Endothelial cell of umbilical vein (primary cell): ENCODE data around the gene MMP19. TPM values are rescaled to one million over a fixed set of nuclear protein-coding genes. Genes with fewer than 3 reads are reported as not detected.

Experiments
- BruUV-seq: library from RNA; stranded (reverse); fragments of 400-500 nt; replicated peaks from 2 replicates; lab custom pipeline; 2021; lab: Mats Ljungman, UMichigan
- CTCF ChIA-PET: fragments of 300-600, 350-600 bp; sonication (Branson Sonifier 250); formaldehyde crosslinking; loops from one replicate; lab custom pipeline; 2021; ENCODE audit warnings: antibody characterized with exemption, inconsistent platforms; lab: Charles Lee
- POLR2A ChIA-PET: fragments of 300-600, 350-600 bp; sonication (Branson Sonifier 250); formaldehyde crosslinking; loops from one replicate; lab custom pipeline; 2021; ENCODE audit warnings: antibody characterized with exemption, inconsistent platforms; lab: Charles Lee
- DNase-seq: peaks from one replicate; pipeline ENCODE4 v3.0.0-alpha.2; 2011; ENCODE audit warnings: low read depth, low spot score
- FAIRE-seq: peaks from 2 replicates; lab custom pipeline; 2011; peaks lifted over from hg19 to GRCh38; lab: Jason Lieb, UNC
- H2AFZ ChIP-seq: 2 replicates; pipeline ENCODE4 v1.6.0; 2012; ENCODE audit warnings: low read depth, low read length, control low read depth, inconsistent platforms
- H3K27ac ChIP-seq: 2 replicates; pipeline ENCODE4 v1.5.1; 2011; ENCODE audit warnings: low read depth, mild to moderate bottlenecking, control low read depth, low read length, moderate library complexity; ENCODE audit not compliant: insufficient read depth
- H3K27me3 ChIP-seq, 2 experiments: 2 replicates each; pipeline versions ENCODE4 v1.6.0 to v1.6.1; 2011; ENCODE audit warnings: low read length in 2 of 2, mixed read lengths in 1 of 2; ENCODE audit not compliant: control insufficient read depth in 2 of 2, insufficient read depth in 2 of 2
- H3K36me3 ChIP-seq, 2 experiments: 2 replicates in 1 of 2; 3 replicates in 1 of 2; pipeline ENCODE4 v1.5.1; 2011; ENCODE audit warnings: low read length in 2 of 2, mild to moderate bottlenecking in 1 of 2, moderate library complexity in 1 of 2; ENCODE audit not compliant: control insufficient read depth in 2 of 2, insufficient read depth in 2 of 2; ENCODE audit errors: extremely low read depth in 1 of 2
- H3K4me1 ChIP-seq: 3 replicates; pipeline ENCODE4 v1.5.1; 2011; ENCODE audit warnings: mild to moderate bottlenecking, low read length; ENCODE audit not compliant: control insufficient read depth, insufficient read depth; ENCODE audit errors: extremely low read depth
- H3K4me2 ChIP-seq: 2 replicates; pipeline ENCODE4 v1.6.1; 2011; ENCODE audit warnings: low read length, control low read depth, mixed read lengths; ENCODE audit not compliant: insufficient read depth
- H3K4me3 ChIP-seq, 3 experiments: fragments of 200-600 bp in 1 of 3; sonication (generic), shearing (Covaris generic) in 1 of 3; replicated peaks in 1 of 3; 2 replicates each; pipeline ENCODE4 v1.5.1; 2011 to 2016; ENCODE audit warnings: control low read depth in 3 of 3, low read length in 3 of 3, mild to moderate bottlenecking in 2 of 3, inconsistent platforms in 1 of 3, low read depth in 1 of 3, moderate library complexity in 1 of 3; ENCODE audit not compliant: insufficient read depth in 1 of 3
- H3K79me2 ChIP-seq: 2 replicates; pipeline ENCODE4 v1.6.0; 2012; ENCODE audit warnings: low read length, inconsistent platforms; ENCODE audit not compliant: control insufficient read depth, insufficient read depth
- H3K9ac ChIP-seq: replicated peaks from 2 replicates; pipeline ENCODE3; 2011; ENCODE audit warnings: low read length, control low read depth; ENCODE audit not compliant: insufficient read depth; ENCODE audit errors: extremely low read depth
- H3K9me1 ChIP-seq: replicated peaks from 3 replicates; pipeline ENCODE4 v1.6.0; 2011; ENCODE audit warnings: mild to moderate bottlenecking, low read length; ENCODE audit not compliant: control insufficient read depth, insufficient read depth; ENCODE audit errors: extremely low read depth
- H3K9me3 ChIP-seq: replicated peaks from 2 replicates; pipeline ENCODE4 v1.5.1; 2012; ENCODE audit warnings: low read length, inconsistent platforms; ENCODE audit not compliant: control insufficient read depth, insufficient read depth
- H4K20me1 ChIP-seq: replicated peaks from 2 replicates; pipeline ENCODE3; 2011; ENCODE audit warnings: mild to moderate bottlenecking, low read length; ENCODE audit not compliant: control insufficient read depth, insufficient read depth; ENCODE audit errors: extremely low read depth
- CTCF ChIP-seq, 2 donors: IDR thresholded peaks; 1 replicate in 1 of 2; 2 replicates in 1 of 2; pipeline ENCODE4 v1.5.1; 2011; ENCODE audit warnings: low read length in 2 of 2, mild to moderate bottlenecking in 2 of 2, moderate library complexity in 2 of 2, control low read depth in 1 of 2, inconsistent platforms in 1 of 2, low read depth in 1 of 2; ENCODE audit not compliant: insufficient read depth in 1 of 2; ENCODE audit errors: extremely low read depth in 1 of 2
- FOS ChIP-seq: IDR thresholded peaks from 2 replicates; pipeline ENCODE4 v1.6.1; 2011; ENCODE audit warnings: mild to moderate bottlenecking, low read length, moderate library complexity, borderline replicate concordance; ENCODE audit not compliant: insufficient read depth
- GATA2 ChIP-seq: IDR thresholded peaks from 2 replicates; pipeline ENCODE4 v1.7.0; 2011; ENCODE audit warnings: low read depth, mild to moderate bottlenecking, moderate library complexity, mixed read lengths, low read length; ENCODE audit not compliant: insufficient read length, insufficient read depth
- JUN ChIP-seq: IDR thresholded peaks from 2 replicates; pipeline ENCODE4 v1.6.1; 2011; ENCODE audit warnings: borderline replicate concordance, low read depth; ENCODE audit not compliant: insufficient read length, insufficient read depth
- MAX ChIP-seq: IDR thresholded peaks from 2 replicates; pipeline ENCODE4 v1.6.1; 2011; ENCODE audit not compliant: insufficient read depth, insufficient read length
- MYC ChIP-seq: IDR thresholded peaks from one replicate; pipeline ENCODE4 v1.6.1; 2011; ENCODE audit warnings: mild to moderate bottlenecking, low read depth, low read length
- POLR2A ChIP-seq: IDR thresholded peaks from 2 replicates; pipeline ENCODE4 v1.6.1; 2012; ENCODE audit warnings: low read depth, mild to moderate bottlenecking, control low read depth, low read length
- POLR2AphosphoS5 ChIP-seq: IDR thresholded peaks from 2 replicates; pipeline ENCODE4 v1.6.1; 2012; ENCODE audit warnings: low read depth, mild to moderate bottlenecking, control low read depth, low read length, moderate library complexity; ENCODE audit not compliant: insufficient read depth
- dilution Hi-C: fragments of 300-500 bp; cut with MboI; formaldehyde crosslinking; loops from one replicate; pipeline ENCODE4 v1.15.0; 2019; ENCODE audit warnings: low sequenced_read_pairs; ENCODE audit not compliant: extremely low pct_ligation_motif_present
- intact Hi-C: fragments of 100-400 bp; cut with micrococcal nuclease; formaldehyde crosslinking; loops from one replicate; pipeline ENCODE4 v1.10.0; 2022
- polyA plus RNA-seq, 4 experiments: library from polyadenylated mRNA; depleted of rRNA in 3 of 4; stranded (reverse) in 3 of 4; unstranded in 1 of 4; fragments of >200 nt; gene quantifications; 2 replicates each; pipeline versions ENCODE4 v1.2.1 to v1.2.3, GENCODE V29; 2011 to 2012; ENCODE audit warnings: missing spikeins in 1 of 4
- total RNA-seq: library from RNA; stranded (reverse); gene quantifications from 2 replicates; pipeline ENCODE4 v1.2.3, GENCODE V29; 2021

MMP19 gene
- total and polyA plus RNA-seq, 2 donors (not counting 3 experiments of a cell fraction or from before 2014, with no cell fraction given), result 0.31 to 1.6 TPM

- H4K20me1 ChIP-seq, result no peaks in the 10 kb centered on the region
- H3K27me3 ChIP-seq, result no peaks in the 10 kb centered on the region
- no peaks in the 10 kb centered on the region for H3K9me1 ChIP-seq
- H3K4me2 ChIP-seq, result peak overlapping the region; percentile 52
- H3K36me3 ChIP-seq, result no peaks in the 10 kb centered on the region
- POLR2A ChIA-PET, result interaction anchor here (0.6 to 2.1 kb wide), 6 partner anchors 9 to 79 kb away, joined by 3 to 25 read pairs (median 4); partner anchors contain the start of gene DNAJC14
- no peaks in the 10 kb centered on the region for H3K79me2 ChIP-seq
- CTCF ChIA-PET, result interaction anchor here (0.8 to 3.8 kb wide), 7 partner anchors 12 to 238 kb away, joined by 3 to 23 read pairs (median 4); partner anchors contain the start of genes DNAJC14, ORMDL2 and SARNP
- H3K9ac ChIP-seq, result peak overlapping the region; percentile 79
- H3K4me3 ChIP-seq, result no peak overlapping the region
- H3K4me1 ChIP-seq, result peaks cover 18% of the 10 kb centered on the region
- H3K9me3 ChIP-seq, result no peaks in the 10 kb centered on the region
- TSS peak; percentile 97 for BruUV-seq
- H3K27ac ChIP-seq, result peak overlapping the region; percentile 99
- FAIRE-seq (peak; percentile 100), DNase-seq (peak; percentile 94)
- dilution Hi-C loops, result no loop called here
- H2AFZ ChIP-seq, result peak overlapping the region; percentile 29
- intact Hi-C loops, result loop anchor here (1.0 kb wide), 2 partner anchors 18 to 80 kb away; partner anchors contain the start of genes DNAJC14 and PYM1
- TF ChIP-seq MAX (no peak), POLR2A (peak; percentile 78), FOS (peak; percentile 46), GATA2 (no peak), POLR2AphosphoS5 (peak; percentile 84), CTCF (IDR thresholded peaks at IDR 0.05; ENCODE audit: extremely low read depth in 1 of 2, insufficient read depth in 1 of 2, low read depth in 1 of 2, low read length in 2 of 2) (no peak), MYC (no peak), JUN (peak; percentile 76)
These were observed 5.0 kb upstream of the MMP19 start for GRCh38 chr12:55847603-55848291.
